Glomerular visceral epithelial cell (primary cell): ENCODE data around the gene FADS2.
"Not testable (repeated sequence)": the region's sequence is repeated elsewhere in the genome, so short reads cannot be mapped to it uniquely, and the experiment has no call there.

Experiments
- DNase-seq: peaks from one replicate; pipeline ENCODE4 v3.0.0-alpha.2; 2016; ENCODE audit errors: extremely low spot score

Gene FADS2

GRCh38 chr11:61868571-61869428, 40.7 kb downstream of the FADS2 start:
- DNase-seq = no peak

GRCh38 chr11:61869429-61869707, 41.3 kb downstream of the FADS2 start:
- no peak for DNase-seq

GRCh38 chr11:61869708-61870451, 41.8 kb downstream of the FADS2 start:
- no peak for DNase-seq

- DNase-seq = no peak
These were observed 42.5 kb downstream of the FADS2 start for GRCh38 chr11:61870541-61871031.

GRCh38 chr11:61871158-61871597, 43.1 kb downstream of the FADS2 start:
- DNase-seq = peak; percentile 81

GRCh38 chr11:61872935-61873565, 45.0 kb downstream of the FADS2 start:
- no peak for DNase-seq

GRCh38 chr11:61873588-61874376, 45.7 kb downstream of the FADS2 start:
- no peak for DNase-seq

- no peak for DNase-seq
These were observed 46.3 kb downstream of the FADS2 start for GRCh38 chr11:61874377-61874809.

GRCh38 chr11:61874853-61875252, 46.8 kb downstream of the FADS2 start:
- no peak for DNase-seq

GRCh38 chr11:61875698-61876097, 47.6 kb downstream of the FADS2 start:
- no peak for DNase-seq

- no peak for DNase-seq
These were observed 51.1 kb downstream of the FADS2 start for GRCh38 chr11:61879152-61879551.

- no peak for DNase-seq
These were observed 51.9 kb downstream of the FADS2 start for GRCh38 chr11:61880031-61880430.

- no peak for DNase-seq
These were observed 52.4 kb downstream of the FADS2 start for GRCh38 chr11:61880454-61880853.

- no peak for DNase-seq
These were observed 53.3 kb downstream of the FADS2 start for GRCh38 chr11:61881397-61881796.

GRCh38 chr11:61882267-61882666, 54.2 kb downstream of the FADS2 start:
- DNase-seq = not testable (repeated sequence)

GRCh38 chr11:61882879-61883278, 54.8 kb downstream of the FADS2 start:
- DNase-seq = no peak

- DNase-seq = no peak
These were observed 55.2 kb downstream of the FADS2 start for GRCh38 chr11:61883327-61883726.

GRCh38 chr11:61883947-61884346, 55.8 kb downstream of the FADS2 start:
- no peak for DNase-seq

- no peak for DNase-seq
These were observed 57.2 kb downstream of the FADS2 start for GRCh38 chr11:61885166-61885778.

GRCh38 chr11:61885784-61886580, 57.9 kb downstream of the FADS2 start:
- no peak for DNase-seq
